ENCODE data around the gene TNN. TPM values are rescaled to one million over a fixed set of nuclear protein-coding genes. Genes with fewer than 3 reads are reported as not detected.

TNN gene
- total and polyA plus RNA-seq, 9 donors = 0.12 TPM; not detected in 8

- no peaks in the 10 kb centered on the region for H3K9me3 ChIP-seq
- intact Hi-C loops (cut with DNase I) = no loop called here
- no peaks in the 10 kb centered on the region for H3K36me3 ChIP-seq
- H3K27me3 ChIP-seq = no peaks in the 10 kb centered on the region
- TF ChIP-seq EP300 (IDR thresholded peaks at IDR 0.05) = no peak
- TF ChIP-seq POLR2A (IDR thresholded peaks at IDR 0.05) = no peak
- TF ChIP-seq, protein P1, sequence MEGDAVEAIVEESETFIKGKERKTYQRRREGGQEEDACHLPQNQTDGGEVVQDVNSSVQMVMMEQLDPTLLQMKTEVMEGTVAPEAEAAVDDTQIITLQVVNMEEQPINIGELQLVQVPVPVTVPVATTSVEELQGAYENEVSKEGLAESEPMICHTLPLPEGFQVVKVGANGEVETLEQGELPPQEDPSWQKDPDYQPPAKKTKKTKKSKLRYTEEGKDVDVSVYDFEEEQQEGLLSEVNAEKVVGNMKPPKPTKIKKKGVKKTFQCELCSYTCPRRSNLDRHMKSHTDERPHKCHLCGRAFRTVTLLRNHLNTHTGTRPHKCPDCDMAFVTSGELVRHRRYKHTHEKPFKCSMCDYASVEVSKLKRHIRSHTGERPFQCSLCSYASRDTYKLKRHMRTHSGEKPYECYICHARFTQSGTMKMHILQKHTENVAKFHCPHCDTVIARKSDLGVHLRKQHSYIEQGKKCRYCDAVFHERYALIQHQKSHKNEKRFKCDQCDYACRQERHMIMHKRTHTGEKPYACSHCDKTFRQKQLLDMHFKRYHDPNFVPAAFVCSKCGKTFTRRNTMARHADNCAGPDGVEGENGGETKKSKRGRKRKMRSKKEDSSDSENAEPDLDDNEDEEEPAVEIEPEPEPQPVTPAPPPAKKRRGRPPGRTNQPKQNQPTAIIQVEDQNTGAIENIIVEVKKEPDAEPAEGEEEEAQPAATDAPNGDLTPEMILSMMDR (IDR thresholded peaks at IDR 0.05) = no peak
- WGBS, 3 donors = 21 to 56% (median 22%) methylated on average over 1 of the region's 1 CpG
- H3K4me1 ChIP-seq (ENCODE audit: insufficient read depth) = no peaks in the 10 kb centered on the region
- DNase-seq = no peak
- no peak overlapping the region for H3K27ac ChIP-seq
- no peak overlapping the region for H3K4me3 ChIP-seq
Measured at GRCh38 chr1:175120511-175120910, 52.9 kb downstream of the TNN start.

- no peak overlapping the region for H3K27ac ChIP-seq
- DNase-seq = no peak
- WGBS, 3 donors = 1 to 3% (median 2%) methylated on average over 1 of the region's 1 CpG
- TF ChIP-seq, protein P1 (IDR thresholded peaks at IDR 0.05) = no peak
- TF ChIP-seq POLR2A (IDR thresholded peaks at IDR 0.05) (no peak), EP300 (IDR thresholded peaks at IDR 0.05) (no peak)
- intact Hi-C loops (cut with DNase I) = no loop called here
- H3K36me3 ChIP-seq = no peaks in the 10 kb centered on the region
- H3K9me3 ChIP-seq = no peaks in the 10 kb centered on the region
- no peaks in the 10 kb centered on the region for H3K27me3 ChIP-seq
- H3K4me3 ChIP-seq = no peak overlapping the region
- peaks cover 2% of the 10 kb centered on the region for H3K4me1 ChIP-seq (ENCODE audit: insufficient read depth)
Measured at GRCh38 chr1:175124861-175125260, 57.2 kb downstream of the TNN start.

DNA sequence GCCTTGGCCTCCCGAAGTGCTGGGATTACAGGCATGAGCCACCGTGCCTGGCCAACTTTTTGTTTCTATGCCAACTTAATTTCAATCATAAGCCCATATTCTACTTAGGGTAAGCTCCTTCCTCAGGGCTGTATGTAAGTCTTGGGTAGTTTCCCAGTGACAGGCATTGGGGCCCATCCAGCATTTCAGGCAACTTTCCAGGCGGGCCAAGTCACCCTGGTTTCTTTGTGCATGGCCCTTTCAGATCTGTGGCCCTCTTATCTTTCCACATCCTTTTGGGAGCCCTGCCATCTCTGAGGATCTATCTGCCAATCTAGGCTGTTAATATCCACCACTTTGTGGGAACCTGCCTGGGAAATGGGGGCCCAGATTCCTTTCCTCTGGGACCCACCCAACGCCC is 58.7 kb downstream of the TNN start:
- H3K36me3 ChIP-seq = no peaks in the 10 kb centered on the region
- H3K4me3 ChIP-seq = no peak overlapping the region
- H3K27me3 ChIP-seq = no peaks in the 10 kb centered on the region
- H3K27ac ChIP-seq = no peak overlapping the region
- DNase-seq = no peak
- peaks cover 2% of the 10 kb centered on the region for H3K4me1 ChIP-seq (ENCODE audit: insufficient read depth)
- 70 to 85% (median 84%) methylated on average over 4 of the region's 4 CpGs for WGBS, 3 donors
- intact Hi-C loops (cut with DNase I) = no loop called here
- no peaks in the 10 kb centered on the region for H3K9me3 ChIP-seq
- TF ChIP-seq EP300 (IDR thresholded peaks at IDR 0.05) = no peak
- TF ChIP-seq, protein P1 (IDR thresholded peaks at IDR 0.05) = no peak
- TF ChIP-seq POLR2A (IDR thresholded peaks at IDR 0.05) = no peak

GRCh38 chr1:175127565-175127964 is 59.9 kb downstream of the TNN start:
- Histone ChIP-seq H3K4me1 (ENCODE audit: insufficient read depth) (peaks cover 2% of the 10 kb centered on the region), H3K27me3 (no peaks in the 10 kb centered on the region), H3K27ac (no peak overlapping the region), H3K9me3 (no peaks in the 10 kb centered on the region), H3K36me3 (no peaks in the 10 kb centered on the region), H3K4me3 (no peak overlapping the region)
- intact Hi-C loops (cut with DNase I) = no loop called here
- no peak for DNase-seq
- TF ChIP-seq EP300 (IDR thresholded peaks at IDR 0.05) = no peak
- no peak for TF ChIP-seq POLR2A (IDR thresholded peaks at IDR 0.05)
- TF ChIP-seq, protein P1 (IDR thresholded peaks at IDR 0.05) = no peak
- 82 to 96% (median 86%) methylated on average over 6 of the region's 6 CpGs for WGBS, 3 donors

All from ovary (tissue), 9 donors.